Neuronal stem cell (in vitro differentiated cells): ENCODE measurements around the gene LZTFL1.

Source experiments
- DNase-seq: peaks from one replicate; pipeline ENCODE4 v3.0.0-alpha.2; 2013; ENCODE audit warnings: low spot score
- H2AFZ ChIP-seq: one replicate; pipeline ENCODE4 v1.6.1; 2013; ENCODE audit warnings: mild to moderate bottlenecking, low read length, inconsistent platforms
- H2AK5ac ChIP-seq: 2 replicates; pipeline ENCODE4 v1.6.1; 2013; ENCODE audit warnings: low read depth, mild to moderate bottlenecking, inconsistent platforms, low read length, moderate library complexity, mixed read lengths
- H2BK120ac ChIP-seq: 2 replicates; pipeline ENCODE4 v1.6.1; 2013; ENCODE audit warnings: low read depth, mild to moderate bottlenecking, inconsistent platforms, low read length, moderate library complexity, mixed read lengths
- H2BK12ac ChIP-seq: one replicate; pipeline ENCODE4 v1.6.1; 2013; ENCODE audit warnings: low read length, inconsistent platforms
- H2BK15ac ChIP-seq: 2 replicates; pipeline ENCODE4 v1.6.1; 2013; ENCODE audit warnings: mild to moderate bottlenecking, low read length, inconsistent platforms, mixed read lengths
- H2BK5ac ChIP-seq: one replicate; pipeline ENCODE4 v1.6.1; 2013; ENCODE audit warnings: inconsistent platforms, mild to moderate bottlenecking, low read length, moderate library complexity
- H3K14ac ChIP-seq: one replicate; pipeline ENCODE4 v1.6.1; 2013; ENCODE audit warnings: low read length, inconsistent platforms
- H3K18ac ChIP-seq: 2 replicates; pipeline ENCODE4 v1.6.1; 2013; ENCODE audit warnings: low read length, inconsistent platforms
- H3K23ac ChIP-seq: 2 replicates; pipeline ENCODE4 v1.6.1; 2013; ENCODE audit warnings: low read depth, mild to moderate bottlenecking, mixed read lengths, low read length, inconsistent platforms; ENCODE audit not compliant: poor library complexity
- H3K27ac ChIP-seq: replicated peaks from 3 replicates; pipeline ENCODE4 v1.5.1; 2013; ENCODE audit warnings: low read length, inconsistent platforms
- H3K27me3 ChIP-seq, 3 experiments: 2 replicates each; pipeline ENCODE4 v1.6.1; 2013; ENCODE audit warnings: low read length in 3 of 3, mild to moderate bottlenecking in 2 of 3, inconsistent platforms in 1 of 3, low read depth in 1 of 3, mixed read lengths in 1 of 3, moderate library complexity in 1 of 3; ENCODE audit not compliant: control insufficient read depth in 3 of 3, insufficient read depth in 3 of 3
- H3K36me3 ChIP-seq, 2 donors: replicated peaks in 1 of 2; 2 replicates each; pipeline ENCODE4 v1.6.1; 2013; ENCODE audit warnings: low read length in 2 of 2; ENCODE audit not compliant: control insufficient read depth in 2 of 2, insufficient read depth in 2 of 2
- H3K4ac ChIP-seq: 2 replicates; pipeline ENCODE4 v1.6.1; 2013; ENCODE audit warnings: inconsistent platforms, mild to moderate bottlenecking, low read length, moderate library complexity
- H3K4me1 ChIP-seq, 2 donors: 1 replicate in 1 of 2; 2 replicates in 1 of 2; pipeline ENCODE4 v1.6.1; 2013; ENCODE audit warnings: low read length in 2 of 2, low read depth in 1 of 2; ENCODE audit not compliant: control insufficient read depth in 2 of 2, insufficient read depth in 1 of 2
- H3K4me2 ChIP-seq: one replicate; pipeline ENCODE4 v1.6.1; 2013; ENCODE audit warnings: mild to moderate bottlenecking, low read length, inconsistent platforms; ENCODE audit not compliant: insufficient read depth, poor library complexity, severe bottlenecking
- H3K4me3 ChIP-seq, 2 donors: 2 replicates each; pipeline ENCODE4 v1.5.1; 2013; ENCODE audit warnings: low read length in 2 of 2, mild to moderate bottlenecking in 2 of 2, inconsistent platforms in 1 of 2, moderate library complexity in 1 of 2
- H3K79me1 ChIP-seq: one replicate; pipeline ENCODE4 v1.6.1; 2013; ENCODE audit warnings: low read depth, mild to moderate bottlenecking, inconsistent platforms, low read length, moderate library complexity
- H3K9ac ChIP-seq: one replicate; pipeline ENCODE4 v1.6.1; 2013; ENCODE audit warnings: mild to moderate bottlenecking, low read depth, low read length, inconsistent platforms; ENCODE audit not compliant: poor library complexity
- H3K9me3 ChIP-seq, 2 donors: replicated peaks in 1 of 2; 2 replicates each; pipeline versions ENCODE3 to v1.6.1; 2013; ENCODE audit warnings: low read length in 2 of 2, mild to moderate bottlenecking in 2 of 2, inconsistent platforms in 1 of 2, low read depth in 1 of 2, mixed read lengths in 1 of 2, moderate library complexity in 1 of 2; ENCODE audit not compliant: control insufficient read depth in 2 of 2, insufficient read depth in 1 of 2
- H4K8ac ChIP-seq: one replicate; pipeline ENCODE4 v1.6.1; 2013; ENCODE audit warnings: low read depth, mild to moderate bottlenecking, inconsistent platforms, low read length, moderate library complexity
- H4K91ac ChIP-seq: one replicate; pipeline ENCODE4 v1.6.1; 2013; ENCODE audit warnings: low read length, low read depth, mild to moderate bottlenecking, inconsistent platforms; ENCODE audit not compliant: poor library complexity
- WGBS, 2 donors: extraction: QIAGEN DNeasy Blood & Tissue Kit; methylation state at CpG; one replicate each; pipeline ENCODE4 v1.1.7; 2013; ENCODE audit warnings: missing lambda C conversion rate in 2 of 2, mixed read lengths in 1 of 2; ENCODE audit not compliant: insufficient read length in 2 of 2, insufficient replicate concordance in 1 of 2; ENCODE audit errors: extremely low coverage in 2 of 2; 5-methylcytosine and 5-hydroxymethylcytosine counted together

The LZTFL1 gene

DNA sequence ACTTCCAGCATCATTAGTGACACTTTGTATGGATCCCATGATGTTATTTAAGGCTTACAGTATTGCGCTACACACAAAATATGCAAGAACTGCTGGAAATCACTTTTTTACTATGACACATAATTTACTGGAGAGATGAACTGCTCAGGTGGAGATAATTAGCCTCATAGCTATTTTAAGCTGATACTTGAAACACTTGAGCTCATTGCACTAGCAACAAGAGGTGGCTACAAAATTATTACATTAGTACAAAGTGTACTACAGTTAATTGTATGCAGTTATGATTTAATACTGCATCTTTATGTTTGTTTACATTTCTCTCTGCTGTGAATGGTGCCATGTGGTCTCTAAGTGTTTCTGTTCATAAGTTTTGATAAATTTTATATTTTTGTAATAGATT, 6.5 kb upstream of the LZTFL1 start:
- H3K14ac ChIP-seq, result no peak overlapping the region
- no peak overlapping the region for H2BK15ac ChIP-seq
- H3K23ac ChIP-seq, result no peak overlapping the region
- peaks cover 0 to 36% (median 11%) of the 10 kb centered on the region in 3 experiments for H3K27me3 ChIP-seq
- no peak overlapping the region for H2AFZ ChIP-seq
- no peaks in the 10 kb centered on the region for H3K9me3 ChIP-seq
- H2AK5ac ChIP-seq, result no peak overlapping the region
- no peak overlapping the region for H3K4ac ChIP-seq
- no CpG with 5 or more reads among the region's 1 CpG for WGBS, 2 donors
- no peak for DNase-seq
- H3K27ac ChIP-seq, result no peak overlapping the region
- H2BK12ac ChIP-seq, result no peak overlapping the region
- H2BK120ac ChIP-seq, result no peak overlapping the region
- no peak overlapping the region for H3K4me2 ChIP-seq
- H3K36me3 ChIP-seq, result no peaks in the 10 kb centered on the region
- H3K18ac ChIP-seq, result no peak overlapping the region
- no peaks in the 10 kb centered on the region for H3K4me1 ChIP-seq
- no peak overlapping the region for H3K9ac ChIP-seq
- H3K4me3 ChIP-seq, result no peak overlapping the region
- H3K79me1 ChIP-seq, result no peaks in the 10 kb centered on the region
- H4K8ac ChIP-seq, result no peak overlapping the region
- no peak overlapping the region for H2BK5ac ChIP-seq
- no peak overlapping the region for H4K91ac ChIP-seq

- Histone ChIP-seq H2BK5ac (no peak overlapping the region), H2BK12ac (no peak overlapping the region), H3K18ac (no peak overlapping the region), H3K14ac (no peak overlapping the region), H3K79me1 (no peaks in the 10 kb centered on the region), H3K4me2 (no peak overlapping the region), H2AK5ac (no peak overlapping the region), H4K91ac (no peak overlapping the region), H2BK15ac (no peak overlapping the region), H3K36me3 (peaks cover 0 to under 1% of the 10 kb centered on the region in 2 donors), H3K27ac (no peak overlapping the region), H2BK120ac (no peak overlapping the region), H3K4me3 (no peak overlapping the region), H3K9ac (no peak overlapping the region), H3K4ac (no peak overlapping the region), H3K4me1 (peaks cover 2 to 3% of the 10 kb centered on the region in 2 donors), H3K9me3 (no peaks in the 10 kb centered on the region), H2AFZ (no peak overlapping the region), H4K8ac (no peak overlapping the region), H3K27me3 (peaks cover 0 to 31% (median 6%) of the 10 kb centered on the region in 3 experiments), H3K23ac (no peak overlapping the region)
- no CpG with 5 or more reads among the region's 1 CpG for WGBS, 2 donors
- no peak for DNase-seq
Observed at GRCh38 chr3:45844616-45845015, 2.7 kb upstream of the LZTFL1 start.

GRCh38 chr3:45842851-45843625, 1.1 kb upstream of the LZTFL1 start:
- Histone ChIP-seq H3K4me1 (peaks cover 2 to 3% of the 10 kb centered on the region in 2 donors), H2BK120ac (no peak overlapping the region), H4K8ac (no peak overlapping the region), H2BK12ac (no peak overlapping the region), H4K91ac (no peak overlapping the region), H2BK15ac (no peak overlapping the region), H3K36me3 (peaks cover 0 to 1% of the 10 kb centered on the region in 2 donors), H3K9me3 (no peaks in the 10 kb centered on the region), H3K18ac (no peak overlapping the region), H3K27ac (no peak overlapping the region), H3K4ac (no peak overlapping the region), H3K23ac (no peak overlapping the region), H3K4me2 (no peak overlapping the region), H3K79me1 (no peaks in the 10 kb centered on the region), H3K9ac (no peak overlapping the region), H3K27me3 (peaks cover 0 to 23% (median 3%) of the 10 kb centered on the region in 3 experiments), H2BK5ac (no peak overlapping the region), H2AK5ac (no peak overlapping the region), H3K14ac (no peak overlapping the region), H2AFZ (peak overlapping the region; percentile 92), H3K4me3 (no peak overlapping the region)
- WGBS, 2 donors, result no CpG with 5 or more reads among the region's 9 CpGs
- no peak for DNase-seq

DNA sequence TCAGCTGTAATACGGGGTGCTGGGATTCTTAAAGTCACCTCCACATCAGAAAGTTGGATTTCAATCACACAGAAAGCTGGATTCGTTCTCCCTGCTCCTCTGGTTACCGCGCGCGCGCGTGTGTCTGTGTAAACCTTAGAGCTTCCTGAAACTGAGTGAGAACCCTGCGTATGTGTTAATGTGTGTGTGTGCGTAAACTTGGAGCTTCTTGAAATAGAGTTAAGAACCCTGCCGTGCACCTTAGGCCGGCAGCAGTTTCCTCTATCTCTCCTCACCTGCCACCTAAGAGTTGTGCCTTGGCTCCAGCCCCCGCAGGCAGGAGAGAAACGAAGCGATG, 531 bp downstream of the LZTFL1 start:
- Histone ChIP-seq H3K27me3 (peaks cover 0 to 13% (median 3%) of the 10 kb centered on the region in 3 experiments), H3K9ac (peak overlapping the region; percentile 79), H3K4me3 (peak overlapping the region; percentile 65 to 96), H3K4ac (no peak overlapping the region), H3K9me3 (no peaks in the 10 kb centered on the region), H3K18ac (no peak overlapping the region), H2BK5ac (no peak overlapping the region), H2AK5ac (no peak overlapping the region), H3K36me3 (peaks cover 0 to 1% of the 10 kb centered on the region in 2 donors), H2BK15ac (no peak overlapping the region), H3K23ac (no peak overlapping the region), H3K4me1 (peaks cover 2 to 3% of the 10 kb centered on the region in 2 donors), H2BK120ac (no peak overlapping the region), H4K8ac (no peak overlapping the region), H3K79me1 (no peaks in the 10 kb centered on the region), H3K27ac (no peak overlapping the region), H2AFZ (peak overlapping the region; percentile 92), H4K91ac (no peak overlapping the region), H3K14ac (no peak overlapping the region), H2BK12ac (no peak overlapping the region), H3K4me2 (peak overlapping the region; percentile 80)
- DNase-seq, result peak; percentile 12
- WGBS, 2 donors, result no CpG with 5 or more reads among the region's 15 CpGs
